HCT116 (cell line): ENCODE measurements around the gene NRSN1. TPM values are rescaled to one million over a fixed set of nuclear protein-coding genes. Genes with fewer than 3 reads are reported as not detected.

ENCODE experiments used
- ATAC-seq: fragments of 200-7000 bp; cut with Tn5 transposase; 2 replicates; pipeline ENCODE4 v1.9.1; 2020; ENCODE audit warnings: mild to moderate bottlenecking, moderate library complexity
- BruUV-seq: library from RNA; stranded (reverse); fragments of 400-500 nt; replicated peaks from 2 replicates; lab custom pipeline; 2021; lab: Mats Ljungman, UMichigan
- CTCF ChIA-PET: fragments of 300-600 bp; sonication (Branson Sonifier 250); formaldehyde crosslinking; loops from one replicate; lab custom pipeline; 2021; ENCODE audit warnings: antibody characterized with exemption; lab: Charles Lee
- POLR2A ChIA-PET: fragments of 300-600, 350-600 bp; sonication (Branson Sonifier 250); formaldehyde crosslinking; loops from one replicate; lab custom pipeline; 2021; ENCODE audit warnings: antibody characterized with exemption; lab: Charles Lee
- RAD21 ChIA-PET, 2 experiments: fragments of 300-600 bp; sonication (Branson Sonifier 250); formaldehyde crosslinking; loops; one replicate each; lab custom pipeline; 2023; ENCODE audit warnings: low total read pairs in 2 of 2; ENCODE audit not compliant: uncharacterized antibody in 2 of 2, unreplicated experiment in 2 of 2, low non-redundant PET in 1 of 2; lab: Charles Lee
- DNase-seq: peaks from one replicate; pipeline ENCODE4 v3.0.0-alpha.2; 2010; ENCODE audit warnings: low read depth, low spot score
- H2AFZ ChIP-seq: fragments of 200-600 bp; shearing (Covaris generic), sonication (generic); 2 replicates; pipeline ENCODE4 v1.6.1; 2017; ENCODE audit warnings: low read depth, mixed run types, mixed read lengths, antibody characterized with exemption, low read length; ENCODE audit not compliant: poor library complexity, severe bottlenecking
- H3K27ac ChIP-seq: 2 replicates; pipeline ENCODE4 v1.5.1; 2012; ENCODE audit warnings: low read depth, low read length
- H3K27me3 ChIP-seq: fragments of 200-600 bp; sonication (generic); 2 replicates; pipeline ENCODE4 v1.6.1; 2016; ENCODE audit warnings: mixed run types, low read length, mixed read lengths; ENCODE audit not compliant: insufficient read depth
- H3K36me3 ChIP-seq, 2 experiments: fragments of 200-500 bp in 1 of 2; fragments of 200-600 bp in 1 of 2; sonication (Bioruptor generic) in 1 of 2; sonication (generic) in 1 of 2; 2 replicates each; pipeline versions ENCODE4 v1.5.1 to v1.6.1; 2014 to 2016; ENCODE audit warnings: low read length in 2 of 2, inconsistent platforms in 1 of 2, mixed read lengths in 1 of 2, mixed run types in 1 of 2; ENCODE audit not compliant: insufficient read depth in 2 of 2, control insufficient read depth in 1 of 2
- H3K4me1 ChIP-seq, 2 experiments: fragments of 200-600 bp in 1 of 2; sonication (generic) in 1 of 2; 2 replicates each; pipeline versions ENCODE4 v1.5.1 to v1.6.1; 2012 to 2017; ENCODE audit warnings: low read length in 2 of 2, inconsistent platforms in 1 of 2, mild to moderate bottlenecking in 1 of 2, mixed read lengths in 1 of 2, mixed run types in 1 of 2, moderate library complexity in 1 of 2; ENCODE audit not compliant: insufficient read depth in 2 of 2, control insufficient read depth in 1 of 2
- H3K4me2 ChIP-seq: fragments of 200-600 bp; sonication (generic); 2 replicates; pipeline ENCODE4 v1.6.1; 2017; ENCODE audit warnings: mixed run types, low read length, mixed read lengths
- H3K4me3 ChIP-seq, 2 experiments: fragments of 200-600 bp in 1 of 2; sonication (generic) in 1 of 2; replicated peaks in 1 of 2; 2 replicates each; pipeline ENCODE4 v1.5.1; 2011 to 2016; ENCODE audit warnings: low read length in 2 of 2, control low read depth in 1 of 2, low read depth in 1 of 2, mild to moderate bottlenecking in 1 of 2, mixed read lengths in 1 of 2, mixed run types in 1 of 2
- H3K79me2 ChIP-seq: fragments of 200-600 bp; sonication (generic); 2 replicates; pipeline ENCODE4 v1.6.1; 2017; ENCODE audit warnings: mild to moderate bottlenecking, mixed run types, low read length, moderate library complexity, mixed read lengths; ENCODE audit not compliant: insufficient read depth
- H3K9ac ChIP-seq: fragments of 200-600 bp; sonication (generic); 2 replicates; pipeline ENCODE4 v1.6.1; 2016; ENCODE audit warnings: low read length, mixed read lengths
- H3K9me2 ChIP-seq: fragments of 200-600 bp; sonication (generic), shearing (Covaris generic); 2 replicates; pipeline ENCODE4 v1.6.1; 2017; ENCODE audit warnings: mixed run types, mild to moderate bottlenecking, moderate library complexity; ENCODE audit not compliant: insufficient read depth
- H3K9me3 ChIP-seq, 2 experiments: fragments of 200-500 bp in 1 of 2; fragments of 200-600 bp in 1 of 2; sonication (Bioruptor generic) in 1 of 2; sonication (generic) in 1 of 2; 2 replicates each; pipeline ENCODE4 v1.6.1; 2014 to 2017; ENCODE audit warnings: low read length in 2 of 2, mixed read lengths in 2 of 2, inconsistent platforms in 1 of 2, low read depth in 1 of 2, mild to moderate bottlenecking in 1 of 2, mixed run types in 1 of 2, moderate library complexity in 1 of 2; ENCODE audit not compliant: control insufficient read depth in 1 of 2, insufficient read depth in 1 of 2
- H4K20me1 ChIP-seq: fragments of 200-600 bp; sonication (generic), shearing (Covaris generic); 2 replicates; pipeline ENCODE4 v1.6.1; 2017; ENCODE audit warnings: mixed run types, mild to moderate bottlenecking, moderate library complexity; ENCODE audit not compliant: insufficient read depth
- ATF3 ChIP-seq: IDR thresholded peaks from 2 replicates; pipeline ENCODE4 v1.6.1; 2012
- CTCF ChIP-seq, 3 experiments: fragments of 200-600 bp in 1 of 3; sonication (generic) in 1 of 3; IDR thresholded peaks in 2 of 3; conservative IDR thresholded peaks in 1 of 3; 2 replicates each; pipeline ENCODE4 v1.5.1; 2012 to 2017; ENCODE audit warnings: low read depth in 2 of 3, low read length in 2 of 3, antibody characterized with exemption in 1 of 3, borderline replicate concordance in 1 of 3, control low read depth in 1 of 3, mild to moderate bottlenecking in 1 of 3, mixed read lengths in 1 of 3, mixed run types in 1 of 3, moderate library complexity in 1 of 3; ENCODE audit not compliant: insufficient read depth in 1 of 3
- EZH2 ChIP-seq: fragments of 200-600 bp; sonication (generic); IDR thresholded peaks from 2 replicates; pipeline ENCODE4 v1.6.1; 2017; ENCODE audit warnings: antibody characterized with exemption, mixed run types
- MAX ChIP-seq: IDR thresholded peaks from 2 replicates; pipeline ENCODE4 v1.6.1; 2012
- POLR2AphosphoS5 ChIP-seq: IDR thresholded peaks from 2 replicates; pipeline ENCODE4 v1.6.1; 2011; ENCODE audit warnings: mild to moderate bottlenecking, low read depth, low read length, moderate library complexity
- REST ChIP-seq: IDR thresholded peaks from 2 replicates; pipeline ENCODE4 v1.6.1; 2012; ENCODE audit warnings: low read depth
- SIN3A ChIP-seq: IDR thresholded peaks from 2 replicates; pipeline ENCODE4 v1.6.1; 2012; ENCODE audit warnings: low read depth
- SP1 ChIP-seq: IDR thresholded peaks from 2 replicates; pipeline ENCODE4 v1.6.1; 2012; ENCODE audit warnings: low read depth
- TCF7L2 ChIP-seq: IDR thresholded peaks from 2 replicates; pipeline ENCODE4 v1.7.0; 2011; ENCODE audit warnings: borderline replicate concordance, inconsistent platforms; ENCODE audit not compliant: insufficient read depth, insufficient read length; ENCODE audit errors: extremely low read depth
- ZBTB33 ChIP-seq: IDR thresholded peaks from 2 replicates; pipeline ENCODE4 v1.6.1; 2011; ENCODE audit warnings: mild to moderate bottlenecking, low read length, moderate library complexity; ENCODE audit not compliant: insufficient replicate concordance; ENCODE audit errors: extremely low read depth
- ZFX ChIP-seq: fragments of 450-650 bp; IDR thresholded peaks from 2 replicates; pipeline ENCODE4 v1.6.1; 2017
- intact Hi-C: fragments of 100-400 bp; cut with micrococcal nuclease; formaldehyde crosslinking; loops from 2 replicates; pipeline ENCODE4 v1.10.0; 2022
- total RNA-seq: library from RNA; stranded (reverse); gene quantifications from one replicate; pipeline ENCODE4 v1.2.1, GENCODE V29; 2021; ENCODE audit not compliant: unreplicated experiment

NRSN1 gene
- total RNA-seq, 1 experiment from 2014 or later, result not detected

GRCh38 chr6:24149836-24150235 lies 23.8 kb downstream of the NRSN1 start:
- intact Hi-C loops, result no loop called here
- Histone ChIP-seq H3K27ac (no peak overlapping the region), H3K4me3 (no peak overlapping the region), H3K36me3 (no peaks in the 10 kb centered on the region), H3K4me1 (no peaks in the 10 kb centered on the region), H3K79me2 (no peaks in the 10 kb centered on the region), H3K9me3 (no peaks in the 10 kb centered on the region), H4K20me1 (no peaks in the 10 kb centered on the region), H3K9me2 (no peaks in the 10 kb centered on the region), H2AFZ (no peak overlapping the region), H3K27me3 (no peaks in the 10 kb centered on the region), H3K9ac (no peak overlapping the region), H3K4me2 (no peak overlapping the region)
- no TSS peak for BruUV-seq
- DNase-seq (no peak), ATAC-seq (no peak)
- TF ChIP-seq EZH2, result no peak
- no peak for TF ChIP-seq CTCF (IDR thresholded peaks at IDR 0.05 in 2 of 3, conservative IDR thresholded peaks at IDR 0.05 in 1 of 3; ENCODE audit: borderline replicate concordance in 1 of 3, insufficient read depth in 1 of 3, low read depth in 2 of 3, low read length in 2 of 3)
- no peak for TF ChIP-seq POLR2AphosphoS5
- no peak for TF ChIP-seq SIN3A
- TF ChIP-seq ZFX, result no peak
- no peak for TF ChIP-seq TCF7L2
- no peak for TF ChIP-seq REST
- TF ChIP-seq ATF3, result no peak
- no peak for TF ChIP-seq MAX
- TF ChIP-seq ZBTB33, result no peak
- no peak for TF ChIP-seq SP1
- ChIA-PET CTCF (no interaction called here), RAD21 (no interaction called here), POLR2A (no interaction called here)
